GM19238 (cell line): Measurements from ENCODE around the gene NOC2L.

Experiments used
- DNase-seq: peaks from one replicate; pipeline ENCODE4 v3.0.0; 2011; ENCODE audit warnings: low spot score; ENCODE audit not compliant: insufficient read length

The NOC2L gene

GRCh38 chr1:958823-959730, at the start of gene NOC2L:
Gene NOC2L, minus strand, starts transcription at chr1:959256. Its CDS starts 16 bp downstream, at chr1:959240.
- peak; percentile 97 for DNase-seq

- no peak for DNase-seq
These were observed 47.5 kb upstream of the NOC2L start for GRCh38 chr1:1006305-1007159.

- no peak for DNase-seq
These were observed 46.8 kb upstream of the NOC2L start for GRCh38 chr1:1005774-1006304.

- no peak for DNase-seq
These were observed 46.0 kb upstream of the NOC2L start for GRCh38 chr1:1004780-1005697.

- no peak for DNase-seq
These were observed 45.3 kb upstream of the NOC2L start for GRCh38 chr1:1004420-1004779.

- no peak for DNase-seq
These were observed 44.8 kb upstream of the NOC2L start for GRCh38 chr1:1003618-1004419.

- no peak for DNase-seq
These were observed 42.2 kb upstream of the NOC2L start for GRCh38 chr1:1001057-1001783.

- peak; percentile 83 for DNase-seq
These were observed 41.5 kb upstream of the NOC2L start for GRCh38 chr1:1000357-1001056.

GRCh38 chr1:999725-1000356, 40.8 kb upstream of the NOC2L start, which contains the start of gene HES4:
Gene HES4, minus strand, starts transcription at chr1:1000097. Its CDS starts 124 bp downstream, at chr1:999973.
- DNase-seq = no peak

GRCh38 chr1:998995-999724, 40.1 kb upstream of the NOC2L start:
- peak; percentile 23 for DNase-seq

GRCh38 chr1:998745-998994, 39.6 kb upstream of the NOC2L start:
- DNase-seq = peak; percentile 7

GRCh38 chr1:997993-998744, 39.1 kb upstream of the NOC2L start:
- DNase-seq = peak; percentile 5

GRCh38 chr1:997713-997992, 38.6 kb upstream of the NOC2L start:
- no peak for DNase-seq

GRCh38 chr1:996851-997712, 38.0 kb upstream of the NOC2L start:
- no peak for DNase-seq

GRCh38 chr1:995665-996633, 36.9 kb upstream of the NOC2L start:
- DNase-seq = no peak
